Osteocyte (in vitro differentiated cells): ENCODE results near the gene KLHL26. TPM values are rescaled to one million over a fixed set of nuclear protein-coding genes. Genes with fewer than 3 reads are reported as not detected.
"Not testable (repeated sequence)": the region's sequence is repeated elsewhere in the genome, so short reads cannot be mapped to it uniquely, and the experiment has no call there.

Experiments used
- DNase-seq: peaks from one replicate; pipeline ENCODE4 v3.0.0; 2021; ENCODE audit warnings: mixed read lengths; ENCODE audit not compliant: unreplicated experiment; ENCODE audit errors: extremely low spot score
- H3K27ac Mint-ChIP-seq: one replicate; pipeline ENCODE4 v1.8.0; 2021; ENCODE audit warnings: mild to moderate bottlenecking, mixed read lengths; ENCODE audit not compliant: unreplicated experiment
- H3K27me3 Mint-ChIP-seq: one replicate; pipeline ENCODE4 v1.8.0; 2021; ENCODE audit warnings: mixed read lengths; ENCODE audit not compliant: unreplicated experiment
- H3K36me3 Mint-ChIP-seq: one replicate; pipeline ENCODE4 v1.8.0; 2021; ENCODE audit warnings: mixed read lengths; ENCODE audit not compliant: unreplicated experiment
- H3K4me1 Mint-ChIP-seq: one replicate; pipeline ENCODE4 v1.8.0; 2021; ENCODE audit warnings: mixed read lengths; ENCODE audit not compliant: unreplicated experiment
- H3K4me3 Mint-ChIP-seq: one replicate; pipeline ENCODE4 v1.8.0; 2021; ENCODE audit warnings: mild to moderate bottlenecking, moderate library complexity, mixed read lengths; ENCODE audit not compliant: unreplicated experiment
- H3K9me3 Mint-ChIP-seq: one replicate; pipeline ENCODE4 v1.8.0; 2021; ENCODE audit warnings: mixed read lengths; ENCODE audit not compliant: unreplicated experiment
- CTCF ChIP-seq: fragments of 200-600 bp; sonication (generic); IDR thresholded peaks from 2 replicates; pipeline ENCODE4 v1.5.0; 2021; ENCODE audit warnings: antibody characterized with exemption, mild to moderate bottlenecking, moderate library complexity
- total RNA-seq: library from RNA; stranded (reverse); gene quantifications from 2 replicates; pipeline ENCODE4 v1.2.1, GENCODE V29; 2021

KLHL26 gene
- total RNA-seq, 1 donor from 2014 or later: 12.4 TPM

GRCh38 chr19:18589380-18590272, 47.2 kb upstream of the KLHL26 start:
- Mint-ChIP-seq H3K4me3 (peak overlapping the region; percentile 79), H3K4me1 (peaks cover 18% of the 10 kb centered on the region), H3K36me3 (peaks cover 1% of the 10 kb centered on the region), H3K27ac (peak overlapping the region; percentile 74), H3K9me3 (no peaks in the 10 kb centered on the region), H3K27me3 (no peaks in the 10 kb centered on the region)
- TF ChIP-seq CTCF: peak; percentile 1
- no peak for DNase-seq

GRCh38 chr19:18590273-18591272, 46.3 kb upstream of the KLHL26 start:
- peaks cover 23% of the 10 kb centered on the region for H3K4me1 Mint-ChIP-seq
- H3K27me3 Mint-ChIP-seq: no peaks in the 10 kb centered on the region
- H3K9me3 Mint-ChIP-seq: no peaks in the 10 kb centered on the region
- H3K4me3 Mint-ChIP-seq: peak overlapping the region; percentile 79
- DNase-seq: peak; percentile 91
- H3K27ac Mint-ChIP-seq: peak overlapping the region; percentile 74
- peaks cover 1% of the 10 kb centered on the region for H3K36me3 Mint-ChIP-seq
- TF ChIP-seq CTCF: peak; percentile 58

GRCh38 chr19:18591735-18592385, 45.0 kb upstream of the KLHL26 start:
- Mint-ChIP-seq H3K9me3 (no peaks in the 10 kb centered on the region), H3K4me1 (peaks cover 25% of the 10 kb centered on the region), H3K36me3 (peaks cover 1% of the 10 kb centered on the region), H3K4me3 (no peak overlapping the region), H3K27me3 (no peaks in the 10 kb centered on the region), H3K27ac (no peak overlapping the region)
- TF ChIP-seq CTCF: no peak
- DNase-seq: no peak

- not testable (repeated sequence) for DNase-seq, H3K27ac Mint-ChIP-seq, H3K36me3 Mint-ChIP-seq, H3K4me3 Mint-ChIP-seq, H3K27me3 Mint-ChIP-seq, H3K9me3 Mint-ChIP-seq
- H3K4me1 Mint-ChIP-seq: peaks cover 25% of the 10 kb centered on the region
Measured at GRCh38 chr19:18592732-18593131, 44.1 kb upstream of the KLHL26 start.

GRCh38 chr19:18593367-18594095, 43.3 kb upstream of the KLHL26 start:
- Mint-ChIP-seq H3K4me3 (no peak overlapping the region), H3K36me3 (peaks cover 1% of the 10 kb centered on the region), H3K9me3 (no peaks in the 10 kb centered on the region), H3K27ac (no peak overlapping the region), H3K27me3 (no peaks in the 10 kb centered on the region), H3K4me1 (peaks cover 21% of the 10 kb centered on the region)
- no peak for TF ChIP-seq CTCF
- DNase-seq: no peak
